GM12891 (cell line): ENCODE measurements around the gene RPL31.

ENCODE experiments used
- POLR2A ChIP-seq: IDR thresholded peaks from 2 replicates; pipeline ENCODE4 v1.6.1; 2011; ENCODE audit warnings: low read depth, low read length, control low read depth
- POLR2AphosphoS5 ChIP-seq: IDR thresholded peaks from 2 replicates; pipeline ENCODE4 v1.6.1; 2011; ENCODE audit warnings: low read depth, low read length, control low read depth
- POU2F2 ChIP-seq: IDR thresholded peaks from 2 replicates; pipeline ENCODE4 v1.6.1; 2011; ENCODE audit warnings: low read depth, mild to moderate bottlenecking, control low read depth, low read length, moderate library complexity
- SPI1 ChIP-seq: IDR thresholded peaks from 2 replicates; pipeline ENCODE4 v1.6.1; 2011; ENCODE audit warnings: low read depth, low read length, control low read depth
- TAF1 ChIP-seq: IDR thresholded peaks from 2 replicates; pipeline ENCODE4 v1.6.1; 2011; ENCODE audit warnings: low read depth, low read length, control low read depth

DNA sequence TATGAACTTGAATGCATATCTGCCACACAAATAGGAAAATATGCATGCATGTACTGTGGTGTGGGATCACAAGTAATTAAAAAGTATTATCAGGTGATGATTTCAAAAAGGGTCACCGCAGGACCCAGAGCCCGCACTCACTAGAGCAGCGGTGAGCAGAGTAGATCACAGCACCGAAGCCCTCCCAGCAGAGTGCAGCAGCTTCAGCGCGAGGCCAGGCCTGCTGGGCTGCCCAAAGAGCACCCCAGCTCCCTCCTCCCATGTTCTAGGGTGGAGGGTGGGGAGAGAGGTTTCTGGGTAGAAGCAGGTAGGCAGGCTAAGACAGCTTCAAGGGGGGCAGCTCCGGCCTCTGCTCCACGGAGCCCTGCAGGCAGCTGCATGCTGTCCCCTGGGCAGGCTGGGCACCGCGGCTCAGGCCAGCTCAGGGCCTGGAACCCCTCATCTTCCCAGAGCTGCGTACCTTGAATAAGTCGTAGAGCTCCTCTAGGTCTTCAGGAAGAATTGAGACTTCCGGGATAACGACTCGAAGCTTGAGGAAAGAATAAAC is 24.9 kb downstream of the RPL31 start:
- TF ChIP-seq POLR2AphosphoS5 (no peak), POLR2A (no peak), POU2F2 (no peak), TAF1 (no peak), SPI1 (no peak)
